Measurements from ENCODE around the gene NRG2.

GRCh38 chr5:139875957-139876356 is 167.1 kb downstream of the NRG2 start:
- TF ChIP-seq CTCF (IDR thresholded peaks at IDR 0.05) = no peak
- TF ChIP-seq POLR2AphosphoS5 (IDR thresholded peaks at IDR 0.05) = no peak
- no peak for TF ChIP-seq POLR2A (IDR thresholded peaks at IDR 0.05)
- TF ChIP-seq EP300 (IDR thresholded peaks at IDR 0.05) = no peak
